Uterus (tissue), 2 donors: ENCODE data around the gene SLC13A3.

ENCODE experiments used
- CTCF ChIP-seq, 4 experiments: fragments of 200-600 bp in 2 of 4; fragments of 450-650 bp in 2 of 4; sonication (generic) in 2 of 4; IDR thresholded peaks; one replicate each; pipeline ENCODE4 v1.5.1; 2016 to 2019; ENCODE audit warnings: antibody characterized with exemption in 4 of 4, mild to moderate bottlenecking in 2 of 4, moderate library complexity in 1 of 4
- POLR2A ChIP-seq, 2 donors: fragments of 450-650 bp; IDR thresholded peaks; one replicate each; pipeline ENCODE4 v1.6.1; 2016; ENCODE audit warnings: antibody characterized with exemption in 2 of 2, mild to moderate bottlenecking in 1 of 2, moderate library complexity in 1 of 2

- TF ChIP-seq POLR2A (IDR thresholded peaks at IDR 0.05) (no peak), CTCF (IDR thresholded peaks at IDR 0.05) (no peak)
Measured at GRCh38 chr20:46530640-46531039, 120.6 kb downstream of the SLC13A3 start.
